GM21825 (cell line): ENCODE results near the gene ZFAND3.

Experiments used
- ATAC-seq: cut with Tn5 transposase; IDR thresholded peaks from one replicate; pipeline ENCODE4 v1.9.1; 2021; ENCODE audit warnings: mild to moderate bottlenecking, moderate library complexity; ENCODE audit not compliant: unreplicated experiment

ZFAND3 gene

GRCh38 chr6:37965964-37966676 lies 146.6 kb downstream of the ZFAND3 start:
- ATAC-seq: no peak

- ATAC-seq: no peak
Measured at GRCh38 chr6:37966801-37967200, 147.3 kb downstream of the ZFAND3 start.

DNA sequence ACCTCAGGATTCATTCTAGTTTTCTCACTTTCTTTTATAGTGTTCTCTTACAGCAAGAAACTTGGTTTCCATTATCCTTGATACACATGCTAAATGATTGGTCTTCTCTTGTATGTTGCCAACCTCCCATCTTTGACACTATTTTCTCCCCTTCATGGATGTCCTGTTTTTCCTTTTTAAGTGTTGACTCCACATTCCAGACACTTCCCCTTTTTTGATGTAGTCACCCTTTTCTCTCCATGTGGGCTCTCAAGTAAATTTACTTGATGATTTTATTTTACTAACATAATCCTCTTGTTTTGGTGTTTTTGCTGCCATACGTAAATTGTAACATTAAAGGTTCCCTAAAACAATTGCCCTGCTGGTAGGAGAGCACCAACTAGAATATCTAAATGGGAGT lies 148.1 kb downstream of the ZFAND3 start:
- no peak for ATAC-seq

DNA sequence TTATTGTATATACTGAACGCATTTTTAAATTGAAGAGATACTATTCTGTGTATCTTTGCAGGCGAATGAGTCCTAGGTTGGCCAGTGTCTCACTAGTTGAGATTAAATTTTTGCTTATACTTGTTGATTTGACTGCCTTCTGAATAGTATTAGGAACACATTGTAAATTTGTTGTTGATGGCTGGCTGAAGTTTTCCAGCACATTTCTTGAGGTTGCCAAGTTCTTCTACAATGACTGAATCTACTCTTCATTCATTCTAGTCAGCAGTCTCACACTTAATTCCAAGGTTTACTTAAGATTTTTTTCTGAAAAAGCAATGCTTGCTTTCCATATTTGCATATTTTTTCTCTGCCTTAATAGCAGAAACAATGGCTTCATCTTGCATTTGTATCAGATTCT lies 151.7 kb downstream of the ZFAND3 start:
- ATAC-seq: no peak

DNA sequence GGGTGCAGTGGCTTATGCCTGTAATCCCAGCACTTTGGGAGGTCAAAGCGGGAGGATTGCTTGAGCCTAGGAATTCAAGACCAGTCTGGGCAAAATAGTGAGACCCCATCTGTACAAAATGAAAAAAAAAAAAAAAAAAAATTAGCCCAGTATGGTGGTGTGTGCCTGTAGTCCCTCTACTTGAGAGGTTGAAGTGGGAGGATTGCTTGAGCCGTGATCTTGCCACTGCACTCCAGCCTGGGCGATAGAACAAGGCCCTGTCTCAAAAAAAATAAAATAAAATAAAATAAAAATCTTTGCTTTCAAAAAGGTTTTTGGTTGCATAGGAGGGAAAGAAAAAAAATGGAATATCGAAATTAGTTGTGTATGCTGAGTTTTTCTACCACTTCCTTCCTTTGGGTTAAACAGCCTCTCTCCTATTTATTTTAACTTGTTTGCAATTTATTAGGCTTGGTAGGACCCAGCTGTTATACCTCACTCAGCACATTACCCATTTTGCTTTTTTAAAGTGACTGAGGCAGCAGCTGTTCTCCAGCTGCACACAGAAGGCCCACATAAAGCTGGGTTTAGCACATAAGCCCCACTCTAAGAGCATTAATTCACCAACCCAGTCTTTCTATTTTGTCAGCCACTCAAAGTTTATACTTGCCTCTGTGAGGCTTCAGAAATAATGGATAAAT lies 152.3 kb downstream of the ZFAND3 start:
- ATAC-seq: no peak

- no peak for ATAC-seq
Measured at GRCh38 chr6:37972994-37973757, 153.6 kb downstream of the ZFAND3 start.

- ATAC-seq: no peak
Measured at GRCh38 chr6:37974381-37974780, 154.9 kb downstream of the ZFAND3 start.

DNA sequence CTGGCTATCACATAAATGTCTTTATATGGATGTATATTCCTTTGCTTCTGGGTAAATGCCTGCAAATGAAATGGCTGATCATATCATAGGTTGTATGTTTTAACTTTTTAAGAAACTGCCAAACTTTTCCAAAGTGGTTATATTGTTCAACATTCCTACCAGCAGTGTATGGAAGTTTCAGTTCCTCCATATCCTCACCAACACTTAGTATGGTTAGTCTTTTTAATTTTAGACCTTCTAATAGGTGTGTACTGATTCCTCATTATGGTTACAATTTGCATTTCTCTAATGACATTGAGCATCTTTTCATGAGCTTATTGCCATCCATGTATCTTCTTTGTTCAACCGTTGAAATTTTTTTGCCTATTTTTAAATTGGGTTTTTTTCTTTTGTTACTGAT lies 155.4 kb downstream of the ZFAND3 start:
- ATAC-seq: no peak

GRCh38 chr6:37977715-37978114 lies 158.2 kb downstream of the ZFAND3 start:
- ATAC-seq: no peak

DNA sequence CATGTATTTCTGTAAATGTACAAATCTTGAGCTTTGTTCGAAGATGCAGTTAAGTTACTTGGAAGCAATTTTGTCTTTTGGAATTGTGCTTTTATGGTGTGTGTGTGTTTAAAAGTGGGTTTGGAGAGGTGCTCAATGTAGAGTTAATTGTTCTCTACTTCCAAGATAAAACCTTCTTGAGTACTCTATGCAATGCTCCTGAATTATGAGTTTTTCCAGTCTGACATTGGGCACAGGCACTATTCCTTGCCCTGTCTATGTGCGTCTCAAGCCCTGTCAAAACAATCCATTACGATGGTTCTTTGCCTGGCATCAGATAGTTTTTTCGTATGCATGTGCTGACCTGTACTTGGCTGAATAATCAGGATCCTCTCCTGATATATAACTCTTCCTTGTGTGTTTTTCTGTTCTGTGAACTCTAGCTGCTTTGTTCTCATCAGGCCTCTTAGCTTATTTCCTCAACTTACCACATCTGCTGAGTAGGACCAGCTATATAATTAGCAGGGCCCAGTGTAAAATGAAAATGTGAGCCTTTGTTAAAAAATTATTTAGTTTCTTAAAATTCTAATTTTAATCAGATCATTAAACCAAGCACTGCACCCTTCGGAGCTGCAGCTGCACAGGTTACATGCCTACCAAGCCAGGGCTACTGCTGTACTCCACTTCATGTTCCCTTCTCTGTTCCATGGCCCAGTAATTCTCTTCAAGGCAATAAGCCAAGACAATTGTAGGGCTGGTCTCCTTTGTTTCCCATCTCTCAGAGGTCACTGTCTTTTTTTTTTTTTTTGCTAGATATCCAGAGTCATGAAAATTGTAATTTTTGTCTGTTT lies 160.1 kb downstream of the ZFAND3 start:
- no peak for ATAC-seq

- no peak for ATAC-seq
Measured at GRCh38 chr6:37980222-37980595, 160.7 kb downstream of the ZFAND3 start.

- ATAC-seq: no peak
Measured at GRCh38 chr6:37981626-37982025, 162.1 kb downstream of the ZFAND3 start.

- ATAC-seq: no peak
Measured at GRCh38 chr6:37982317-37982716, 162.8 kb downstream of the ZFAND3 start.

DNA sequence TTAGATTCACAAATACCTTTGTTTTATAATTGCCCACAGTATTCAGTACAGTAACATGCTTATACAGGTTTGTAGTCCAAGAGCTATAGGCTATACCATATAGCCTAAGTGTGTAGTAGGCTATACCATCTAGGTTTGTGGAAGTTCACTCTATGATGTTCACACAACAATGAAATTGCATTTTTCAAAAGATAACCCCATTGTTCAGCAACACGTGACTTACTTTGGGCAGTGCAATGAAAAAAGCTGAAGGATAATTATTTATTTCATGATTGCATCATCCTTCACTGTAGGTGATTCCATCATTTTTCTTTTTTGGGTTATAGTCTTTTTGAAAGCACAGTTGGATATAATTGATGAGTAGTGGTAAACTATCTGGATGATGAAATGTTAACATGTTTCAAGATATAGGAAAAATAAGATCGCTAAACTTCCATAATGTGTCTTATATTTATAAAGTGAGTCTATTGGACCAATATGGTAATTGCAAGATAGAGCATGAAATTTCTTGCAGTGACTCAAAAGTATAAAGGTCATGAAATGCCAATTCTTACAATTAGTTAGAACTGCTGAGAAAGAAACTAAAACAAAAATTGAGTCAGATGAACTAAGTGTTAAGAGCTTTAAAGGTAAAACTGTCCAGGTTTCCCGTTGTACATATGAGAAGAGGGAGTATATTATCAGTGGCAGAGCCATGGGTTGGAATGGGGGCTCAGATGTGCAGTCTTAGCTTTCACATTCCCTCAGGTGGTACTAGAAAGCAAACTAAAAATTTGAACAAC lies 164.4 kb downstream of the ZFAND3 start:
- no peak for ATAC-seq

- ATAC-seq: no peak
Measured at GRCh38 chr6:37984578-37984977, 165.1 kb downstream of the ZFAND3 start.

DNA sequence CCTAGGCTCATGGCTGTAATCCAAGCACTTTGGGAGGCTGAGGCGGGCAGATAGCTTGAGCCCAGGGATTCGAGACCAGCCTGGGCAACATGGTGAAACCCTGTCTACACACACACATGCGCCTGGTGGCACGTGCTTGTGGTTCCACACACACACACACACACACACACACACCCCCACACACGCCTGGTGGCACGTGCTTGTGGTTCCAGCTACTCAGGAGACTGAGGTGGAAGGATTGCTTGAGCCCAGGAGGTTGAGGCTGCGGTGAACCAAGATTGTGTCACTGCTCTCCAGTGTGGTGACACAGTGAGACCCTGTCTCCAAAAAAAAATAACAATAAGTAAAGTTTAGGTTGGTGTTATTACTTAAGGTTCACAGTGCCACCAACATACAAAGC lies 165.8 kb downstream of the ZFAND3 start:
- no peak for ATAC-seq

DNA sequence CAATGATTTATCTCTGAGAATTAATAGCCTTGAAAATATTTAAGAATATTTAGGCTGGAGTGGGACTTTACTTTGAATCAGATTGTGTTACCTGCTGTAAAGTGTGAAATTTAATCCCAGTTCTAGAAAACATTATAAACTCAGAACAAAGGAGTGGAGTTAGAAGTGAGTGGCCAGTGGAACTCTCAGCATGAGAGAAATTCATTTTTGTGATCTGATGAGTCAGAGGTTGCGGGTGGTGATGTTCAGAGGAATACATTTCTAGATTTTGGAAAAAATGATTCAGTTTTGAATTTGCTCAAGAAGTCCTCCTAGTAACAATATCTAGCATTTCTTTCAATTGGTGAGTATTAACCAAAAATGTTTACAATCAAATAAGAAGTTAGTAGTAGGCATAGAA lies 167.5 kb downstream of the ZFAND3 start:
- no peak for ATAC-seq

- no peak for ATAC-seq
Measured at GRCh38 chr6:37987559-37987958, 168.0 kb downstream of the ZFAND3 start.

GRCh38 chr6:37988127-37988526 lies 168.6 kb downstream of the ZFAND3 start:
- ATAC-seq: no peak

GRCh38 chr6:37988696-37989095 lies 169.2 kb downstream of the ZFAND3 start:
- ATAC-seq: no peak
